SHP77 treated with DMSO at 0.1 percent for 48 hours (cell line): ENCODE measurements around the gene IGFL1.
"Not testable (repeated sequence)": the region's sequence is repeated elsewhere in the genome, so short reads cannot be mapped to it uniquely, and the experiment has no call there.

Source experiments
- DNase-seq: peaks from one replicate; lab custom pipeline; 2025; lab: John Stamatoyannopoulos, UW

IGFL1 gene

DNA sequence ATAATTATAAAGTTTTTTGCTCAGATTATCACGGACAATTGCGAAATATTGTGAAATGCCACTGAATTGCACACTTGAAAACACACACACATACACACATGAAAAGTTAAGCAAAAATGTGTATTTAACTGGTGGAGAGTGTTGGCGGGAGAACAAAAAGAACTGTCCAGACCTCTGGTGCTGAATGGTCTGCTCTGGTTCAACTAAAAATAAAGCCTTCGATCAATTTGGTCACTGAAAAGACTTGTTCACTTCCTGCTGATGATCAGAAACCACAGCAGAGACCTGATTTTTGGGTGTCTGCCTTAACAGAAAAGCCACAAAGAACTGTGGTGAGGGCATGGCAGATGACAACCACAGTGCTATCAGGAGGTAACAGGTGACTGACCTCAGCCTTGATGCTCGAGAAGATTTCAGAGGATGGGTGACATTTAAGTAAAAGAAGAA is 4.0 kb upstream of the IGFL1 start:
- DNase-seq, result no peak

DNA sequence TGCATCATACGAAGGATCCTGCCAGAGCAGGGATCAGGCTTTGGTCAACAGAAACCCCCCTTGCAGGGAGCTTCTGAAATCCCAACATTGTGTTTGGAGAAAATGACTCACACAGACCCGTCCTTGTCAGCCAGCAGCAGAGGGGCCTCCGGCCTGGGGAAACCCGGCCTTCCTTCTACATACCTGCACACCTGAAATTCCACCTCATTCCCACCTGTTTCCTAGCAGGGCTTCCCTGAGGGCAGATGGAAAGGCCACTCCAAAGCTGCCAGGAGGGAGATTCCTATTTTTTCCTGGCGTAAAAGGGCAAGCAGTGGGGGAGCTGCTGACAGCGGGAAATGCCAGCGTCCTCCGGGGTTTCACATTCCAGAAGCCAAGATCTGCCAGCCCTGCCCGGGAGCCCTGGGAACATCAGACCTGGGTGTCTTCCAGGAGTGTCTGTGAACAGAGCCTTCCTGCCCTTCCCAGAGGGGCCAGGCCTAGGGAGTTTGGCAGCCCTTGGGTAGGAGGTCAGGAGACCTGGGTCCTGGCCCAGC is 3.0 kb upstream of the IGFL1 start:
- no peak for DNase-seq

DNA sequence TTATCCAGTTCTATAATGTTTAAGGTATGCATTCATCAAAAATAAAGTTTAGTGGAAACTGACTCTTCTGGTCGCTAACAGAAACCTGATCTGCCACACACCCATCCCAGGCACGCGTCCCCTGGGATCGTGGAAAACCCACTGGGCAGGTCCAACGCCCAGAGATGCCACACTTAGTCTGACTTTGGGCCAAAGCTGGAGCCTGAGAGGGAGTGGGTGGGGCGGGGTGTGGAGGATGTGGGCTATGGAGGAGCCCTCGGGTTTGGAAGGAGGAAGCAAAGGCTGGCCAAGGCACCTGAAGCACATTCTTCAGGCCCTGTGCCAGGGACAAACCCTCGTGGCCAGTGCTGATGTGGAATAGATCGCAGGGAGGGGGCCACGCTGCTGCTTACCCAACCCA is 2.5 kb downstream of the IGFL1 start:
- DNase-seq, result no peak

DNA sequence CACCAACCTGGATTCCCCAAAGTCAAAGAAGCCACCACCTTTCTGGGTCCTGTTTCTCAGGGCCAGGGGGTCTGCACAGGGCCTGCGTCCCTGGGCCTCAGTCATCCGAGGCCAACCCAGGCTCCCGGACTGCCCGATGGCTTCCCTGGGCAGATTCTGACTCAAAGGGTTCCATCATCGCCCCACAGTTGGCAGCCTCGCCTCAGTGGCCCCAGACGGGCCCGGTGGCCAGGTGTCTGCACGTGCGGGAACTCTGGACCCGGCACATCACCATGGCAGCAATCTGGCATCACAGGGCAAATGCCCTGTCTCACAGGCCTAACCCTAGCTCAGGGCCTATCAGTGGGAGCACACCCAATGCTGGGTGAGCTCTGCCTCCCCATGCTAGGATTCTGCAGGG is 2.9 kb downstream of the IGFL1 start:
- no peak for DNase-seq

DNA sequence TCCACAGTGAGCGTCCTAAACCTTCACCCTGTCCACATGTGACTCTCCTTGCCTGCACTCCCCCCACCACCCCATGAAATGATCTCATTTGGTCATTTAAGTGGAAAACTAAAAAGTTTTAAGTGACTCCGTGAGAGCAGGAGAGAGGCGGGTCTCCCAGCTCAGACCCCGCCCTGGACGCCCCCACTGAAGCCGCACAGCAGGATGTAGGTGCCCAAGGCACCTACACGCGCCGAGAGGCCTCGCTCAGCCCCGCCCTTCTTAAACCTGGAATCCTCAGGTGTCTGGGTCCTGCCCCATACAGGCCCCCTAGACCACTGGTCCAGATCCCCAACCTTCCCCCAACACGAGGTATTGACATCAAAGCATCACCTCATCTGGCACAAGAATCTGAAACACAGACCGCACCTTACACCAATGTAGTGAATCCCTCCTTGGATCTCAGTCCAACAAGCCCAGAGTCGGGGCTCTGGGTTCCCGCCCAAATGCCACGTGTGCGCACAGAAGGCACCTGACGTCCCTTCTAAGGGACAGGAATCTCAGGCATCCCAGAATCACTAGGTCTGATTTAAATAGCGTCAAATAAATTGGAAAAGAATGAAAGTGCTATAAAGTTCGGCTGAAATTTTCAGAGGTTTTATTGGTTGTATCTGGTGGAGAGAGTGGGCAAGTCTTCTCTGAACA is 3.5 kb downstream of the IGFL1 start:
- no peak for DNase-seq

DNA sequence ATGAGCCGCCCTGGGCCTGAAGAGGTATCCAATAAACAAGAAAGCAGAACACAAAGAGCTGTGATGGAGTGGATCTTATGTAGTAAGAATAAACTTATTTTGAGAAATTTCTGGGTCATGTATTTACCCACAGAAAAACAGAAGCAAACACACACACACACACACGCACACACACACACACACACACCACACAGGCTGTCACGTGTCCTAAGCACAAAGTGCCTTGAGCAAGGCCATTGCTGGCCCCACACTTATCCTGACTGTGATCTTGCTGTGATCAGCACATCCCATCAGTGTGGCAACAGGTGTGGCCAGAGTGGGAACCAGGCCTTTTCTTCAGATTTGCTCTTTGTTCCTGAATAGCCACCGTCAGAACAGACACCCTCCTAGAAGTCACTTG is 4.3 kb downstream of the IGFL1 start:
- DNase-seq, result not testable (repeated sequence)

DNA sequence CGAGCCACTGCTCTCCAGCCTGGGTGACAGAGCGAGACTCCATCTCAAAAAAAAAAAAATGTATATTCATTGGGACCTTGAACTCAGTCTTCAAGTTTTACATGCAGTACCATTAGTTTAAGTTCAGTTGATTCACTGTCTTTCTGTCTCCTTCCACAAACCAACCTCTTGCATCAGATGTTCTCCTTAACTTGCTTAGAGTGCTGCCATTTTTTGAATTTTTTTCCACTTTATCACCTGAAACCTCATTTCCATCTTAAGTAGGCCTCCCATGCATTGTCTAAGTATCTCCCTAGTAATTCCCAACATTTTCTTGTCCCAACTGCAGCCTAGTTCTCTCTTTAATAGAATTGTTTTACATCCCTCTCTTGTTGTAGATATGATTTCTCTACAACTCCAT is 8.6 kb downstream of the IGFL1 start:
- DNase-seq, result not testable (repeated sequence)

DNA sequence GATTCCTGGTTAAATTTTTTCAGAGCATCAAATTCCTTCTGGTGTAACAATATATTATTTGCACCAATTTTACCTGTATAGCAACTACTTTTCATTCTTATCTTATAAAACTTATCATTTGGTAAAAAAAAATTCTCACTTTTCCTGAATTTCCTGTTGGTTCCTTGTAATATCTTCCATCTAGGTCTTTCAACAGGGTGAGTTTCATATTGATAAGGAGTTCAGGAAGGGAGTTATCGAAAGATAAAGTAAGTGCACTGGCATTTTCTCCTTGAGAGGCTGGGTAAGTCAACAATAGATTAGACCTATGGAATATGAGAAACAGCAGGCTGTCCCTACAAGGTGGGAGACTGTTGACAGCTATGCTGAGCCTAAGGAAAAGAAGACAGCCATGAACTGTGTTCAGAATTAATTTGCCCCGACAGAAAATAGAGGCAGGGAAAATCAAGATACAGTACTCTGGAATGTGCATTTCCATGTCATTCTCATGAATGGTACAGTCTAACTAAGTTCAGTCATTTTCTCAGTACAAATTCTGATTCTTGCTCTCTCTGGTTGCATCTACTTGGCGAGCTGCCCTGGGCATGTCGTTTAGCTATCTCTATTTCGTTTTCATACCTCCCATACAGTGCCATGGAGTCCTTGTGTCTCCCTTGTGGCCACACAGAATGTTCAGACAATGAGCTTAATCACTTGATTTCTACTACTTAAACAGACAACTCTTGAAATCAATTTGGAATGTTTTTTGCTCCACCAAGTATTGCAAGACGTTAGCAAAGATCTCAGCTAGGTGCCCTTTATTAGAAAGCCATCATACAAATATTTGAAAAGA is 9.9 kb downstream of the IGFL1 start:
- DNase-seq, result no peak

DNA sequence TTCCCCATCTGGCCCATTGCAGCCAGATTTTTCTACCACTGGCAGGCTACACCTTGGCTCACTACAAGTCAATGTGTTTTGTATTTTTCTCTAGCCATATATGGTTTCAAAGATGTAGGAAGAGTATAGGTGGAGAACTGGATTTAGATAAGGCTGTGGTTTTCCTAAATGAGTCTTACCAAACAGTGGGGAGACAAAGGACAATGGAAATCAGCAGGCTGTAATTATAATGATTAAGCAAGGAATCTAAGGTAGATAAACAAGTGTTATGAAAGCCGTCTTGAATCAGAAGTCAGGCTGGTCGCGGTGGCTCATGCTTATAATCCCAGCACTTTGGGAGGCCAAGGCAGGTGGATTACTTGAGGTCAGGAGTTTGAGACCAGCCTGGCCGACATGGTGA is 11.2 kb downstream of the IGFL1 start:
- no peak for DNase-seq

DNA sequence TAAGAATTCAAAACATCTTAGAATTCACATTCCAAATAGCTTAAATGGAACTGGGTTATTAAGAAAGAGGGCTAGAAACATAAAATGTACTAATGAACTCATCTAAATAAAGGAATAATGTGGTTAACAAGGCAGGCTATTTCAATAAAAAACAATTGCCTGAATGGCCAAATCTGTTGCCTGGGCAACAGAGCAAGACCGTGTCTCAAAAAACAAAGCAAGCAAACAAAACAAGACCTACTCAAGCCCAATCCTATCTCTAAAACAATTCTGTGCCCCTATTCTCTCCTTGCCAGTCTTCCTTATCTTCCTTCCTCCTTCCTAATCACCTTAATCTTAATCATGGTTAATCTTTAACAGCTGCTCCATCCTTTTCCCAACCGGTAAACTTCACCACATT is 12.1 kb downstream of the IGFL1 start:
- DNase-seq, result no peak

DNA sequence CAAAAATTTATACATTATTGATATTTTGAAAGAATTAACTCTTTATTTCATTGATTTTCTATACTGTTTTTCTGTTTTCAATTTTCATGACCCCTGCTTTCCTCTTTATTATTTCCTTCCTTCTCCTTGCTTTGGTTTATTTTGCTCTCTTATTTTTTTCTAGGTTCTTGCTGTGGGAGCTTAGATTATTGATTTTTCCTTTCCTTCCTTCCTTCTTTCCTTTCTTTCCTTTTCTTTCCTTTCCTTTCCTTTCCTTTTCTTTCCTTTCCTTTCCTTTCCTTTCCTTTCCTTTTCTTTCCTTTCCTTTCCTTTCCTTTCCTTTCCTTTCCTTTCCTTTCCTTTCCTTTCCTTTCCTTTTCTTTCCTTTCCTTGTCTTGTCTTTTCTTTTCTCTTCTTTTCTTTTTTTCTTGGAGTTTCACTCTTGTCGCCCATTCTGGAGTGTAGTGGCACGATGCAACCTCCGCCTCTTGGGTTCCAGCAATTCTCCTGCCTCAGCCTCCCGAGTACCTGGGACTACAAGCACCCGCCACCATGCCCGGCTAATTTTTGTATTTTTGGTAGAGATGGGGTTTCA is 13.6 kb downstream of the IGFL1 start:
- DNase-seq, result not testable (repeated sequence)

DNA sequence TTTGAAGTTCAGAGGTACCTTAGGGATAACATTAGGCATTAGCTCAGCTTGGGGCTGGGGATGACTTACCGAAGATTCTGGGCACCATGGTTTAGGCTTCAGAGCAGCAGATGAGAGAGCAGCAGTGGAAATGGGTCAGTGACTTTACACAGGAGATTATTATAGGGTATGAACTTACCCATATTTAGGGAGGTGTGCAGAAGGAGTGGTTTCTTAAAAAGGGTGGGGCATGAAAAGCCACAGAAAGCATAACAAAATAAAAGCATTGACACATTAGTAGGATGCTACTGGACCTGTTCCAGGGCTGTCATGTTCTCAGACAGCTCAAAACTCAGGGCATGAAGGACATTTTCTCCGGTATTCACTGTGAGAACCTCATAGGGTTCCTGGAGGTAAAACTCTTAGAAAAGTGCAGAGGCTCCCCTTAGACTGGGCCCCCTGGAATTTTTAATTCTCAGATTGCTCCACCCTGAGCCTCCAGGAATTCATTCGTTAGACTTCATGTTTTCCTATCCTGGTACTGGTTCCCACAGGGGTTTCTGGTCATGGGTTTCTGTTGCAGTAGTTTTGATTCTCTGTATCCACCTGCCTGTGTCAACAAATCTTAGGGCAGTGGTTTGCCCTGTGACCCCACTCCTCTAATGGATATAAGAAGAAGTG is 20.7 kb downstream of the IGFL1 start:
- DNase-seq, result no peak

DNA sequence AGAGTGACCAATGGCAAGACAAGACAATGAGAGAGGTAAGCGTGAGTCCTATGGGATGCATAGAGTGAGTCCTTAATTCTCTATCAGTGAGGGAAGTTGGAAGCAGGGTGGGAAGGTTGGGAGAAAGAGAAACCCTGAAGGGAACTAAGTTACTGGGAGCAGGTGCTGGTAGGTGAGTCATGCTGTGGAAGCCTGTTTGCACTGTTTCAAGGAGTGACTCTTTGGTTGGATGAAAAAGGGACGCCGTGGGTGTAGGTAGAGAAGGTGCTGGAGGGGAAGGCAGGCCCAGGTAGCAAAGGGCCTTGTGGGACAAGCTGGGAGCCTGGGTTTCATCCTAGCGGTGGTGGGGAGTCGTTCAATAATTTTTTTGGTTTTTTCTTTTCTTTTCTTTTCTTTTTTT is 21.9 kb downstream of the IGFL1 start:
- DNase-seq, result no peak

DNA sequence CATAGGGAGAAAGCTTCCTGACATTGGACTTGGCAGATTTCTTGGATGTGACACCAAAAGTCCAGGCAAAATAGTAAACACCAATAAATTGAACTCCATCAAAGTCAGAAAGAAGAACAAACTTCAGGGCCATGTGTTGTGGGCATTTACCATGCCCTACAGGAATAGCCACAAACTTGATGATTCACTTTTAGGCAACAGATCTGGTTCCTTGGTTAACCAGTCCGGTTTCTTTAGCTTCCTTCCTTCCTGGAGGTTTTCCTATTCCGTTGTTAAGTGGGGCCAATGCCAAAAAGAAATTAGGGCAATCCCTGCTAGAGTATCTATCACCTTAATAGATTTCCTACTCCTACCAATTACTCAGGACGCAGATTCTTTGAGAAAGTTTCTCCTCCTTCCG is 25.2 kb downstream of the IGFL1 start:
- no peak for DNase-seq

DNA sequence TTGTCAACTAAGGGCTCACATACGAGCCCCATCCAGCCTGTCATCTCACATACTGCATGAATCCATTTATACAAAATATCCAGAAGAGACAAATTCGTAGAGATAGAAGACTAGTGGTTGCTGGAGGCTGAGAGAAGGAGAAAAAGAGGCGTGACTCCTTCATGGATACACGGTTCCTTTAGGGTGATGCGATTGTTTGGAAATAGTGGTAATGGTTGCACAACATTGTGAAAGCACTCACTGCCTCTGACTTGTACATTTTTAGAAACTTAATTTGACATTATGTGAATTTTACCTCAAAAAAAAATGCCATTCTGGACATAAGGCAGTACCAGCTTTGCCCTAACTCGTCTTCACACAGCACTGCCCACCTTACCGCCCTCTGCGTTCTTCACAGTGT is 27.3 kb downstream of the IGFL1 start:
- DNase-seq, result no peak

DNA sequence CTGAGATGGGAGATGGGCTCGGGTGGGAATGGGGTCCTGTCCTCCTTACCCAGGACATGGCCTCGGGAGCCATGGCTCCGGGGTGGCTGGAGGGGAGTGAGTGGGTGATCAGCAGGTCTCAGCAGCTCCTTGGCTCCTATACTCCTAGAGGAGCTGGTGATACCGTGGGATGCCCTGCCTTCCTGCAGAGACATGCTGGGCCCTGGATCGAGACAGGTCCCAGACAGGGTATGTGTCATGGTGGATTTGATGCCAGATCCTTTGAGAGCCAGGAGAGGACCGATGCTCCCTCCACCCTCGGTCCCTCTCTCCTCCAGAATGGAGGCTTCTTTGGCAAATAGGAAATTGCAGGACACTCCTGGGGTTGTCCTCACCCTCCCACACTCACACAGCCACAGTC is 32.0 kb downstream of the IGFL1 start:
- not testable (repeated sequence) for DNase-seq

DNA sequence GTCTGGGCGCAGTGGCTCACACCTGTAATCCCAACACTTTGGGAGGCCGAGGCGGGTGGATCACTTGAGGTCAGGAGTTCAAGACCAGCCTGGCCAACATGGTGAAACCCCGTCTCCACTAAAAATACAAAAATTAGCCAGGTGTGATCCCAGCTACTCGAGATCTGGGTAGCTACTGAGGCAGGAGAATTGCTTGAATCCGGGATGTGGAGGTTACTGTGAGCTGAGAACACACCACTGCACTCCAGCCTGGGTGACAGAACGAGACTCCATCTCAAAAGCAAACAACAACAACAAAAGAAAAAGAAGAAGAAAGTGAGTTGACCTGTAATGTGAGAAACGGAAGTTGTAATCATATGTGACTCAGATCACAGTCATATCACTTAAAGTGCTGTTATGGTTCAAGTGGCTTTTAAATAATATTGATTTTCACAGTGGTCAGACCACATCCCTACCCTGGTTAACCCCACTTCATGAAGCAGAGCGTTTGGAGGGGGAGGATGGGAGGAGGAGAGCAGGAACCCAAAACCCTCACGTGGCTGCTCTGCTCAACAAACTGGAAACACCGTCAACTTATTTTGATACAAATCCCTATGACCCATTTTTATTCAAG is 33.2 kb downstream of the IGFL1 start:
- DNase-seq, result not testable (repeated sequence)

DNA sequence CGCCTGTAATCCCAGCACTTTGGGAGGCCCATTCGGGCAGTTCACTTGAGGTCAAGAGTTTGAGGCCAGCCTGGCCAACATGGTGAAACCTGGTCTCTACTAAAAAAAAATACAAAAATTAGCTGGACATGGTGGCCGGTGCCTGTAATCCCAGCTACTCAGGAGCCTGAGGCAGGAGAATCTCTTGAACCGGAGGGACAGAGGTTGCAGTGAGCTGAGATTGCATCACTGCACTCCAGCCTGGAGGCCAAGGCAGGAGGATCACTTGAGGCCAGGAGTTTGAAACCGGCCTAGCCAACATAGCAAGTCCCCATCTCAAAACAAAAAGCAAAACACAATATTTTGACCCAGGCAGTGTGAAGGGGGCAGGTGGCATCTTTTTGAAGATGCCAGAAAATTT is 35.3 kb downstream of the IGFL1 start:
- not testable (repeated sequence) for DNase-seq

DNA sequence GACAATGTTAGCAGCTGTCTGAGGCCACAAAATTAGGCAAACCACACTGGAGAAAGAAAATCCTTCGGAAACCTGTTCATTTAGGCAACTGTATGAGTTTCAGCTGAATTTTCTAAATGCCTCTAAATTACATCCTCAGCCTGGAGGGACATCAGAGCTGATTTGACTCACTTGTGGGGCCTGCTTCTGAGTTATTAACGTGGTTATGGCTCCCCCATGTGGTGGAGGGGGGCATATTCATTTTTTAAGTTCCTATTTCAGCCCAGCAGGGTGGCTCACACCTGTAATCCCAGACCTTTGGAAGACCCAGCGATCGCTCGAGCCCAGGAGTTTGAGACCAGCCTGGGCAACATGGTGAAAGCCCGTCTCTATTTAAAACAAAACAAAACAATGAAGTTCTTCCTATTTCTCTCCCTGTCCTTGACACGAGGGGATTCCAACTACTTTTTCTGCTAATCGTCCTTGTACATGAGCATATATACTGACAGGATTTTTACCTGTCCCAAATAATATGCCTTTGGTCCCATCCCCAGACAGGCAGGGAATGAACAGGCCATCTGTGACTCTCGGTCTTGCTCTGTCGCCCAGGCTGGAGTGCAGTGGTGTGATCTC is 35.8 kb downstream of the IGFL1 start:
- peak; percentile 17 for DNase-seq

DNA sequence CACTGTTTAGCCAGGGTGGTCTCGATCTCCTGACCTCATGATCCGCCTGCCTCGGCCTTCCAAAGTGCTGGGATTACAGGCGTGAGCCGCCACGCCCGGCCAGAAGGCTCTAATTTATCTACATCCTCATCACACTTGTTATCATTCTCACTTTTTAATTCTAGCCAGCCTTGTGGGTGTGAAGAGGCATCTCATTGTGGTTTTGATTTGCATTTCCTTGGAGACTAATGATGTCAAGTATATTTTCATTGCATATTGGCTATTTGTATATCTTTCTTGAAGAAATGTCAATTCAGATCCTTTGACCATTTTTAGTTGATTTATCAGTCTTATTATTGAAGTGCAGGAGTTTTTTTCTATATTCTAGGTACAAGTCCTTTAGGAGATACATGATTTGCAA is 39.6 kb downstream of the IGFL1 start:
- no peak for DNase-seq

DNA sequence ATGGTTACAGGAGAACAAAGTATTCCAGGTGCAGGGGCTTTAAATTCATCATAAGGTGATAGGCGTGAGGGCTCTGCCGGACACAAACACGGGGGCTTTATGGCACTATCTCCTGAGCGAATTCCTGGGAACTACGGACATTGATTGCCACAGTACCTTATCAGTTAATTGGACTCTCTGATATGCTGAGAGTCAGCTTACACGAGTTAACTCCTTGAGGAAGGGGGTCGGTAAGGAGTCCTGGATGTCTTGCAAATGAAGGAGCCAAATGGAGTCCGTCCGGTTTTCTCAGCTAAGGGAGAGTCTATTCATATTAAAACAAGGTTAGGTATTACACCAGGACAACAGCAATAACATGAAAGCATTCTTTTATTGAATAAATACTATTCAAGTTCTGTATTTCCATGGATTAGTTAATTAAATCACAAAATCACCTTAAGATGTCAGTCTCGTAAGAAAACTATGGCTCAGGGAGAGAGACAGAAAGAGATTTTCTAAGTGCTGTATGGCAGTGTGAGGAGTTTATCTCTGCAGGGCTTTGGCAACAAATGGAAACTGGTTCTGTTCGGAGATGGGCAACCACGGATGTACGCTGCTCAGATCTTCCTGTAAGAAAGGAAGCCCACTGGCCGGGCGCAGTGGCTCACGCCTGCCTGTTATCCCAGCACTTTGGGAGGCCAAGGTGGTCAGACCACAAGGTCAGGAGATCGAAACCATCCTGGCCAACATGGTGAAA is 41.1 kb downstream of the IGFL1 start:
- DNase-seq, result no peak
